HepG2 (cell line): Measurements from ENCODE around the gene VAMP2. TPM values are rescaled to one million over a fixed set of nuclear protein-coding genes. Genes with fewer than 3 reads are reported as not detected.

Source experiments
- BHLHE40 ChIP-seq: IDR thresholded peaks from 2 replicates; pipeline ENCODE4 v1.6.1; 2011; ENCODE audit warnings: low read length, improper control_type of control experiment
- BRCA1 ChIP-seq: sonication (generic); formaldehyde crosslinking; IDR thresholded peaks from 2 replicates; pipeline ENCODE4 v1.4.0; 2020; ENCODE audit warnings: missing genetic modification reagents
- CBX1 ChIP-seq: IDR thresholded peaks from one replicate; pipeline ENCODE4 v1.6.1; 2016; ENCODE audit warnings: antibody characterized with exemption, low read depth
- GATAD2A ChIP-seq: IDR thresholded peaks from 2 replicates; pipeline ENCODE4 v1.6.1; 2016
- MED13 ChIP-seq: sonication (generic); formaldehyde crosslinking; IDR thresholded peaks from 2 replicates; pipeline ENCODE4 v1.5.0; 2020; ENCODE audit warnings: missing genetic modification reagents
- RBFOX2 ChIP-seq: fragments of 200-400 bp; formaldehyde crosslinking; IDR thresholded peaks from 2 replicates; pipeline ENCODE4 v1.6.1; 2017; ENCODE audit warnings: low read depth, mild to moderate bottlenecking, low read length
- SMARCC2 ChIP-seq: fragments of 450-650 bp; IDR thresholded peaks from 2 replicates; pipeline ENCODE4 v1.6.1; 2017; ENCODE audit warnings: antibody characterized with exemption, mild to moderate bottlenecking
- ZMYM4 ChIP-seq: sonication (generic); formaldehyde crosslinking; IDR thresholded peaks from 2 replicates; pipeline ENCODE4 v1.8.1; 2023; ENCODE audit warnings: mild to moderate bottlenecking, missing genetic modification reagents
- ZNF160 ChIP-seq: sonication (generic); formaldehyde crosslinking; IDR thresholded peaks from 2 replicates; pipeline ENCODE4 v1.8.0; 2022; ENCODE audit warnings: mild to moderate bottlenecking, inconsistent platforms, missing genetic modification reagents
- ZNF350 ChIP-seq: sonication (generic); formaldehyde crosslinking; IDR thresholded peaks from 2 replicates; pipeline ENCODE4 v1.4.0; 2020; ENCODE audit warnings: mild to moderate bottlenecking, low read depth, missing genetic modification reagents, borderline replicate concordance
- polyA plus RNA-seq, 8 experiments: library from polyadenylated mRNA; depleted of rRNA in 3 of 8; stranded (reverse) in 7 of 8; unstranded in 1 of 8; fragments of >200 nt; fragmentation: Illumina TruSeq in 4 of 8; extraction: Trizol in 4 of 8; gene quantifications; 2 replicates each; pipeline versions ENCODE4 v1.2.1 to v1.2.3, GENCODE V29; 2011 to 2016; ENCODE audit warnings: low read depth in 4 of 8, missing spikeins in 1 of 8, mixed read lengths in 1 of 8; ENCODE audit not compliant: insufficient read depth in 1 of 8
- total RNA-seq, 5 experiments: library from RNA; depleted of rRNA; stranded (reverse); fragments of >200 nt; fragmentation: Illumina TruSeq; extraction: Trizol; gene quantifications; 2 replicates each; pipeline ENCODE4 v1.2.3, GENCODE V29; 2016; ENCODE audit warnings: low read depth in 1 of 5
- TF ChIP-seq, protein P1 (sequence below): sonication (generic); formaldehyde crosslinking; IDR thresholded peaks from 2 replicates; pipeline ENCODE4 v1.5.0; 2020; ENCODE audit warnings: mild to moderate bottlenecking, missing genetic modification reagents, borderline replicate concordance
- TF ChIP-seq, protein P2 (sequence below): sonication (generic); formaldehyde crosslinking; IDR thresholded peaks from 2 replicates; pipeline ENCODE4 v1.5.0; 2020; ENCODE audit warnings: missing genetic modification reagents, mild to moderate bottlenecking, borderline replicate concordance
- TF ChIP-seq, protein P3 (sequence below): sonication (generic); formaldehyde crosslinking; IDR thresholded peaks from 2 replicates; pipeline ENCODE4 v1.4.0; 2020; ENCODE audit warnings: missing genetic modification reagents, borderline replicate concordance
- TF ChIP-seq, protein P4 (sequence below): IDR thresholded peaks from 2 replicates; pipeline ENCODE4 v1.6.1; 2016; ENCODE audit warnings: low read depth, control low read depth
- TF ChIP-seq, protein P5 (sequence below): sonication (generic); formaldehyde crosslinking; IDR thresholded peaks from 2 replicates; pipeline ENCODE4 v1.8.1; 2023; ENCODE audit warnings: missing genetic modification reagents, mild to moderate bottlenecking, borderline replicate concordance

The VAMP2 gene
- total and polyA plus RNA-seq, 2 of the 13 experiments (the other 11 are each of a cell fraction or from before 2014, with no cell fraction given), result 3.9 to 17.2 TPM

DNA sequence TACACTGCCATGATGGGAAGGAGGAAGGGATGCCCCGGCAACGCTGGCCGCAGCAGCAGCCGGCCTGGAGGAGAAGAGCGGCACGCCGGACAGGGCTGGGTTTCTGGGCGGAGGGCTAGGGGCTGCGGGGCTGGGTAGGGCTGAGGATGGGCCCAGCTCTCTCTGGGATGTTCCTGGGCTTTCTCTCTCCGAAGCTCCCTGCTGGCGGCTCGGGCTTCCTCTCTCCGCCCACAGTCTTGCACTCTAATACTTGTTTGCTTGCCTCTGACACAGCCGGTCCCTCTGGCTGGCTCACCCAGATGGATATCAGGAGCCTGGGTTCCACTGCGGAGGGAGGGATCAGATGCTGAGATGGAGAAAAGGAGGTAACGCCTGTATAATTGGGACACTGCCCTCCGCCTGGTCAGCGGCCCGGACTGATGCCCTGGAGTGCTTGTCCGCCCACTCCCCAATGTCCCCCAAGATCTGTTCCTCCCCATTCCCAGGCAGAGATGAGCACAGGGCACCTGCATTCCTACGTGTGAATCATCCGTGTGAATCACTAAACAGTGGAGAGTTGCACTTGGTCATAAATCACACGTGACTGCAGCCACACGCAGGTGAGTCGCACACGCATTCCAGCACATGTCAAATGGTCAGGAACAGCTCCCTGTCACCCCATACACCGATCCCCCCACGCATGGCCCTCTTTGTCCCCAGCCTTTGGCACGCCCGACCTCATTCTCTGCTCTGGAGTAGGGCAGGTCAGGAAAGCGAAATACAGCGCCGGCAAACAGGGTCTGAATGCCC lies 44.6 kb downstream of the VAMP2 start, which contains the start of gene ALOXE3 (continued):
- TF ChIP-seq CBX1, result no peak
- no peak for TF ChIP-seq ZNF160
- 0 out of 2 replicates have a peak, but pooled peaks have one; percentile 45 for TF ChIP-seq ZNF350 (CRISPR knock-in tag)
- TF ChIP-seq, protein P1, sequence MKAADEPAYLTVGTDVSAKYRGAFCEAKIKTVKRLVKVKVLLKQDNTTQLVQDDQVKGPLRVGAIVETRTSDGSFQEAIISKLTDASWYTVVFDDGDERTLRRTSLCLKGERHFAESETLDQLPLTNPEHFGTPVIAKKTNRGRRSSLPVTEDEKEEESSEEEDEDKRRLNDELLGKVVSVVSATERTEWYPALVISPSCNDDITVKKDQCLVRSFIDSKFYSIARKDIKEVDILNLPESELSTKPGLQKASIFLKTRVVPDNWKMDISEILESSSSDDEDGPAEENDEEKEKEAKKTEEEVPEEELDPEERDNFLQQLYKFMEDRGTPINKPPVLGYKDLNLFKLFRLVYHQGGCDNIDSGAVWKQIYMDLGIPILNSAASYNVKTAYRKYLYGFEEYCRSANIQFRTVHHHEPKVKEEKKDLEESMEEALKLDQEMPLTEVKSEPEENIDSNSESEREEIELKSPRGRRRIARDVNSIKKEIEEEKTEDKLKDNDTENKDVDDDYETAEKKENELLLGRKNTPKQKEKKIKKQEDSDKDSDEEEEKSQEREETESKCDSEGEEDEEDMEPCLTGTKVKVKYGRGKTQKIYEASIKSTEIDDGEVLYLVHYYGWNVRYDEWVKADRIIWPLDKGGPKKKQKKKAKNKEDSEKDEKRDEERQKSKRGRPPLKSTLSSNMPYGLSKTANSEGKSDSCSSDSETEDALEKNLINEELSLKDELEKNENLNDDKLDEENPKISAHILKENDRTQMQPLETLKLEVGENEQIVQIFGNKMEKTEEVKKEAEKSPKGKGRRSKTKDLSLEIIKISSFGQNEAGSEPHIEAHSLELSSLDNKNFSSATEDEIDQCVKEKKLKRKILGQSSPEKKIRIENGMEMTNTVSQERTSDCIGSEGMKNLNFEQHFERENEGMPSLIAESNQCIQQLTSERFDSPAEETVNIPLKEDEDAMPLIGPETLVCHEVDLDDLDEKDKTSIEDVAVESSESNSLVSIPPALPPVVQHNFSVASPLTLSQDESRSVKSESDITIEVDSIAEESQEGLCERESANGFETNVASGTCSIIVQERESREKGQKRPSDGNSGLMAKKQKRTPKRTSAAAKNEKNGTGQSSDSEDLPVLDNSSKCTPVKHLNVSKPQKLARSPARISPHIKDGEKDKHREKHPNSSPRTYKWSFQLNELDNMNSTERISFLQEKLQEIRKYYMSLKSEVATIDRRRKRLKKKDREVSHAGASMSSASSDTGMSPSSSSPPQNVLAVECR (CRISPR knock-in tag), result peak; percentile 53; the same call in 1 of the 2 replicates
- TF ChIP-seq, protein P2, sequence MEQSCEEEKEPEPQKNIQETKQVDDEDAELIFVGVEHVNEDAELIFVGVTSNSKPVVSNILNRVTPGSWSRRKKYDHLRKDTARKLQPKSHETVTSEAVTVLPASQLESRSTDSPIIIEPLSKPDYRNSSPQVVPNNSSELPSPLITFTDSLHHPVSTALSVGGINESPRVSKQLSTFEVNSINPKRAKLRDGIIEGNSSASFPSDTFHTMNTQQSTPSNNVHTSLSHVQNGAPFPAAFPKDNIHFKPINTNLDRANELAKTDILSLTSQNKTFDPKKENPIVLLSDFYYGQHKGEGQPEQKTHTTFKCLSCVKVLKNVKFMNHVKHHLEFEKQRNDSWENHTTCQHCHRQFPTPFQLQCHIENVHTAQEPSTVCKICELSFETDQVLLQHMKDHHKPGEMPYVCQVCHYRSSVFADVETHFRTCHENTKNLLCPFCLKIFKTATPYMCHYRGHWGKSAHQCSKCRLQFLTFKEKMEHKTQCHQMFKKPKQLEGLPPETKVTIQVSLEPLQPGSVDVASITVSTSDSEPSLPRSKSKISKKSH (CRISPR knock-in tag), result 0 out of 2 replicates have a peak, but pooled peaks have one; percentile 63
- TF ChIP-seq, protein P3, sequence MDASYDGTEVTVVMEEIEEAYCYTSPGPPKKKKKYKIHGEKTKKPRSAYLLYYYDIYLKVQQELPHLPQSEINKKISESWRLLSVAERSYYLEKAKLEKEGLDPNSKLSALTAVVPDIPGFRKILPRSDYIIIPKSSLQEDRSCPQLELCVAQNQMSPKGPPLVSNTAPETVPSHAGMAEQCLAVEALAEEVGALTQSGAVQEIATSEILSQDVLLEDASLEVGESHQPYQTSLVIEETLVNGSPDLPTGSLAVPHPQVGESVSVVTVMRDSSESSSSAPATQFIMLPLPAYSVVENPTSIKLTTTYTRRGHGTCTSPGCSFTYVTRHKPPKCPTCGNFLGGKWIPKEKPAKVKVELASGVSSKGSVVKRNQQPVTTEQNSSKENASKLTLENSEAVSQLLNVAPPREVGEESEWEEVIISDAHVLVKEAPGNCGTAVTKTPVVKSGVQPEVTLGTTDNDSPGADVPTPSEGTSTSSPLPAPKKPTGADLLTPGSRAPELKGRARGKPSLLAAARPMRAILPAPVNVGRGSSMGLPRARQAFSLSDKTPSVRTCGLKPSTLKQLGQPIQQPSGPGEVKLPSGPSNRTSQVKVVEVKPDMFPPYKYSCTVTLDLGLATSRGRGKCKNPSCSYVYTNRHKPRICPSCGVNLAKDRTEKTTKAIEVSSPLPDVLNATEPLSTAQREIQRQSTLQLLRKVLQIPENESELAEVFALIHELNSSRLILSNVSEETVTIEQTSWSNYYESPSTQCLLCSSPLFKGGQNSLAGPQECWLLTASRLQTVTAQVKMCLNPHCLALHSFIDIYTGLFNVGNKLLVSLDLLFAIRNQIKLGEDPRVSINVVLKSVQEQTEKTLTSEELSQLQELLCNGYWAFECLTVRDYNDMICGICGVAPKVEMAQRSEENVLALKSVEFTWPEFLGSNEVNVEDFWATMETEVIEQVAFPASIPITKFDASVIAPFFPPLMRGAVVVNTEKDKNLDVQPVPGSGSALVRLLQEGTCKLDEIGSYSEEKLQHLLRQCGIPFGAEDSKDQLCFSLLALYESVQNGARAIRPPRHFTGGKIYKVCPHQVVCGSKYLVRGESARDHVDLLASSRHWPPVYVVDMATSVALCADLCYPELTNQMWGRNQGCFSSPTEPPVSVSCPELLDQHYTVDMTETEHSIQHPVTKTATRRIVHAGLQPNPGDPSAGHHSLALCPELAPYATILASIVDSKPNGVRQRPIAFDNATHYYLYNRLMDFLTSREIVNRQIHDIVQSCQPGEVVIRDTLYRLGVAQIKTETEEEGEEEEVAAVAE, result no peak
- TF ChIP-seq, protein P4, sequence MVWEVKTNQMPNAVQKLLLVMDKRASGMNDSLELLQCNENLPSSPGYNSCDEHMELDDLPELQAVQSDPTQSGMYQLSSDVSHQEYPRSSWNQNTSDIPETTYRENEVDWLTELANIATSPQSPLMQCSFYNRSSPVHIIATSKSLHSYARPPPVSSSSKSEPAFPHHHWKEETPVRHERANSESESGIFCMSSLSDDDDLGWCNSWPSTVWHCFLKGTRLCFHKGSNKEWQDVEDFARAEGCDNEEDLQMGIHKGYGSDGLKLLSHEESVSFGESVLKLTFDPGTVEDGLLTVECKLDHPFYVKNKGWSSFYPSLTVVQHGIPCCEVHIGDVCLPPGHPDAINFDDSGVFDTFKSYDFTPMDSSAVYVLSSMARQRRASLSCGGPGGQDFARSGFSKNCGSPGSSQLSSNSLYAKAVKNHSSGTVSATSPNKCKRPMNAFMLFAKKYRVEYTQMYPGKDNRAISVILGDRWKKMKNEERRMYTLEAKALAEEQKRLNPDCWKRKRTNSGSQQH (CRISPR knock-in tag), result no peak
- peak; percentile 90 for TF ChIP-seq BHLHE40
- no peak for TF ChIP-seq SMARCC2
- no peak for TF ChIP-seq BRCA1 (CRISPR knock-in tag)
- no peak for TF ChIP-seq ZMYM4
- TF ChIP-seq MED13 (CRISPR knock-in tag), result no peak
- TF ChIP-seq, protein P5, sequence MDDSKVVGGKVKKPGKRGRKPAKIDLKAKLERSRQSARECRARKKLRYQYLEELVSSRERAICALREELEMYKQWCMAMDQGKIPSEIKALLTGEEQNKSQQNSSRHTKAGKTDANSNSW (CRISPR knock-in tag), result no peak
- TF ChIP-seq RBFOX2, result no peak
- TF ChIP-seq GATAD2A (CRISPR knock-in tag), result 0 out of 2 replicates have a peak, but pooled peaks have one; percentile 4
